MM.1S (cell line): Measurements from ENCODE around the gene NRGN.

Experiments used
- CTCF ChIP-seq: fragments of 300-600 bp; sonication (generic); IDR thresholded peaks from 2 replicates; pipeline ENCODE4 v1.5.1; 2016; ENCODE audit warnings: antibody characterized with exemption, low read length, mixed read lengths
- EZH2 ChIP-seq: fragments of 300-600 bp; sonication (generic); optimal IDR thresholded peaks from 2 replicates; pipeline ENCODE3; 2017; ENCODE audit warnings: low read depth, mild to moderate bottlenecking, antibody characterized with exemption, low read length, mixed read lengths
- EZH2phosphoT487 ChIP-seq: fragments of 300-600 bp; sonication (generic); IDR thresholded peaks from 2 replicates; pipeline ENCODE4 v1.6.1; 2018; ENCODE audit warnings: antibody characterized with exemption, low read length

- TF ChIP-seq EZH2 (no peak), CTCF (no peak), EZH2phosphoT487 (no peak)
Observed at GRCh38 chr11:124728134-124728533, 11.6 kb upstream of the NRGN start.
